GM21528 (cell line): ENCODE data around the gene P2RY8.
"Not testable (repeated sequence)": the region's sequence is repeated elsewhere in the genome, so short reads cannot be mapped to it uniquely, and the experiment has no call there.

Source experiments
- ATAC-seq: cut with Tn5 transposase; IDR thresholded peaks from one replicate; pipeline ENCODE4 v1.9.1; 2021; ENCODE audit warnings: mild to moderate bottlenecking, moderate library complexity; ENCODE audit not compliant: unreplicated experiment, low FRiP score

P2RY8 gene

DNA sequence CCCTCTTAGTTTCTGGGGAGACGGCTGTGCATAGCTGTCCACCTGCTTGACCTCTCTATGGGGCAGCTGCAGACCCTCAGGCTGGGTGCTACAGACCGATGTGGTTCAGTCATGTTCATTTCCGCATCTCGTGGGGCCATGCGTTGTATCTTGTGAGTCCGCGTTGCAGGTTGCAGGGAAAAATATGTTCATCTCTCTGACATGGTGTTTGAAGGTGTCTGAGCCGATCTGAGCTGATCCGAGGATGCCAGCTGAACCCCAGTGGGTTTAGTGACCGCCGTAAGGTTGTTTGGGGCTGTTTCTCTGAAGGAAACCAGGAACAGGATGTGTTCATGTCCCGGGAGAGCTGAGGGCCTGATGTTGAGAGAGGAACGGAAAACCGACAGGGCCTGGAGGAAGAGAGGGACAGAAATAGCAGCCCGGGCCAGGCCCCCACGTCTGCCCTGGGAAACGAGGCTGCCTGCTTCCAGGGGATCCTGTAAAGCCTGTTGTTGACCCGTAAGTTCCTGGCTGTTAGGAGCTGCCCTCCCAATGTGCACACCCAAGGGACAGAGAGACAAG, 9.8 kb upstream of the P2RY8 start:
- ATAC-seq = no peak

DNA sequence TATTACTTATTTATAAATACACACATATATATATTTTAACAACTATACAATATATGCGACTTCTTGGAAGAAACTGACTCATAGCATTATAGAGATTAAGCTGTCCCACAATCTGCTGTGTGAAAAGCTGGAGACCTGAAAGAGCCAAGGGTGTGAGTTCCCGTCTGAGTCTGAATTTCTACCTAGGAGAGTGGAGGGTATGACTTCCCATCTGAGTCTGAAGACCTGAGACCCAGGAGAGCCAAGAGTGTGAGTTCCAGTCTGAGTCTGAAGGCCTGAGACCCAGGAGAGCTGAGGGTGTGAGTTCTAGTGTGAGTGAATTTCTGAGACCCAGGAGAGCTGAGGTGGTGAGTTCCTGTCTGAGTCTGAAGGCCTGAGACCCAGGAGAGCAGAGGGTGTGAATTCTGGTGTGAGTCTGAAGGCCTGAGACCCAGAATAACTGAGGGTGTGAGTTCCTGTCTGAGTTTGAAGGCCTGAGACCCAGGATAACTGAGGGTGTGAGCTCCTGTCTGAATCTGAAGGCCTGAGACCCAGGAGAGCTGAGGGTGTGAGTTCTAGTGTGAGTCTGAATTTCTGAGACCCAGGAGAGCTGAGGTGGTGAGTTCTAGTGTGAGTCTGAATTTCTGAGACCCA, 8.9 kb upstream of the P2RY8 start:
- no peak for ATAC-seq

DNA sequence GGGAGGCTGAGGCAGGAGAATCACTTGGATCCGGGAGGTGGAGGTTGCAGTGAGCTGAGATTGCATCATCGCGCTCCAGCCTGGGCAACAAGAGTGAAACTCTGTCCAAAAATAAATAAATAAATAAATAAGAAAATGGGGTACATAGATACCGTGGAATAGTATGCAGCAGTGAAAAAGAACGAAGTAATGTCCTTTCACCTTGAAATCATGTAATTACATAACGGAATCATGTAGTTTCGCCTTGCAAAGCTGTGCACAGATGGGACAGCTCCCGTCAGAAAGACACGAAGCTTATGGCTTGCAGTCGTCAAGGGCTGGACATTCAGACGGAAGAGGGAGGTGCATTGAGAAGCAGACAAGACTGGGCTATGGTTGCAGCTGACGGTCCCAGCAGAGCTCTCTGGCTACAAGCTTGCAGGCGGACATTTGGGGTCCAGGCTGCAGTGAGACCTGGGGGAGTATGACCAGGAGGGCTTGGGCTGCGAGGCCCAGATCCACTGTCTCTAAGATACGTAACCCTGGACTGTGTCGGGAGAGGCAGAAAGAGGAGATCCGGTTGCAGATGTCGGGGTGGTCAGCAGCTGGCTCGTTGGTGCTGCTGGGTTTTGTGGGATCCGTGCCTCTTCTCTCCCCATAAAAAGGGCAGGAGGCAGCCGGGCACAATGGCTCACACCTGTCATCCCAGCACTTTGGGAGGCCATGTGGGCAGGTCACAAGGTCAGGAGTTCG, 6.2 kb upstream of the P2RY8 start:
- no peak for ATAC-seq

DNA sequence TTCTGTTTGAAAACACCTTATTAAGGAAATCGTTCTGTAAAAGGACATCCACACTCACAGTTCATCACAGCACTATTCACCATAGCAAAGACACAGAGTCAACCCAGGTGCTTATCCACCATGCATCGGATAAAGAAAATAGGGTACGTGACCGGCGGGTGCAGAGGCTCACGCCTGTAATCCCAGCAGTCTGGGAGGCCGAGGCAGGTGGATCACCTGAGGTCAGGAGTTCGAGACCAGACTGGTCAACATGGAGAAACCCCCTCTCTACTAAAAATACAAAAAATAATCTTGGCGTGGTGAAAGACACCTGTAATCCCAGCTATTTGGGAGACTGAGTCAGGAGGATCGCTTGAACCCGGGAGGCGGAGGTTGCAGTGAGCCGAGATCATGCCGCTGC, 2.2 kb upstream of the P2RY8 start:
- not testable (repeated sequence) for ATAC-seq

- not testable (repeated sequence) for ATAC-seq
Measured at GRCh38 chrX:1537716-1538090, 718 bp upstream of the P2RY8 start.

- ATAC-seq = no peak
Measured at GRCh38 chrX:1536712-1537030, 314 bp downstream of the P2RY8 start.

GRCh38 chrX:1535241-1536041, 1.5 kb downstream of the P2RY8 start:
- ATAC-seq = peak; percentile 22

- ATAC-seq = peak; percentile 26
Measured at GRCh38 chrX:1534301-1535168, 2.5 kb downstream of the P2RY8 start.

GRCh38 chrX:1533058-1533457, 3.9 kb downstream of the P2RY8 start:
- no peak for ATAC-seq

GRCh38 chrX:1531096-1531890, 5.7 kb downstream of the P2RY8 start:
- no peak for ATAC-seq

DNA sequence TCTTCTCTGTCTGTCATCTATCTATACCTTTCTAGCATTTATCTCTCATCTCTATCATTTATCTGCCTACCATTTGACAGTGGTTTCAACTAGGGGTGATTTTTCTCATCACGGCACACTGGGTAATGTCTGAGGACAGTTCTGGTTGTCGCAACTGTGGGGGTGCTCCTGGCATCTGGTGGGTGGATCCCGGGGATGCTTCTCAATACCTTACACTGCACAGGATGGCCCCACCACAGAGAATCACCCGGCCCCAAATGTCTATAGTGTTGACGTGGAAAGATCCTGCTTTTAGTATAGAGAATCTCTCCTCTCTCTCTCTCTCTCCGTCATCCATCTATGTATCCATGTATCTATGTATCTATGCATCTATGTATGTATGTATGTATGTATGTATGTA, 7.2 kb downstream of the P2RY8 start:
- no peak for ATAC-seq

DNA sequence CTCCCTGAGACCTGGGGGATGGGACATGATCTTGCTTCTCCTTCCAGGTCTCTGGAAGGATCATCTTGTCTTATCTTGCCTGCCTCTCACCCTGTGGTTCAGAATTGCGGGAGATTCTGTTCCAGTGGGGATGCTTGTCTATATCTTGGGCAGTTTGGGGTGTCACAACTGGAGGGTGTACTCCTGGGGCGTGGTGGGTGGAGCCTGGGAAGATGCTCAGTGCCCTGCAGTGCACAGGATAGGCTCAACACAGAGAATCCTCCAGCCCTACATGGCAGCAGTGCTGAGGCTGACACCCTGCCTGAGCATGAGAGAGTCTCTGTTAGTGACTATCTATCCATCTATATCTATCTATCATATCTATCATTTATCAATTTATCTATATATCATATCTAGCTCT, 7.7 kb downstream of the P2RY8 start:
- ATAC-seq = no peak

GRCh38 chrX:1528884-1529203, 8.1 kb downstream of the P2RY8 start:
- no peak for ATAC-seq

DNA sequence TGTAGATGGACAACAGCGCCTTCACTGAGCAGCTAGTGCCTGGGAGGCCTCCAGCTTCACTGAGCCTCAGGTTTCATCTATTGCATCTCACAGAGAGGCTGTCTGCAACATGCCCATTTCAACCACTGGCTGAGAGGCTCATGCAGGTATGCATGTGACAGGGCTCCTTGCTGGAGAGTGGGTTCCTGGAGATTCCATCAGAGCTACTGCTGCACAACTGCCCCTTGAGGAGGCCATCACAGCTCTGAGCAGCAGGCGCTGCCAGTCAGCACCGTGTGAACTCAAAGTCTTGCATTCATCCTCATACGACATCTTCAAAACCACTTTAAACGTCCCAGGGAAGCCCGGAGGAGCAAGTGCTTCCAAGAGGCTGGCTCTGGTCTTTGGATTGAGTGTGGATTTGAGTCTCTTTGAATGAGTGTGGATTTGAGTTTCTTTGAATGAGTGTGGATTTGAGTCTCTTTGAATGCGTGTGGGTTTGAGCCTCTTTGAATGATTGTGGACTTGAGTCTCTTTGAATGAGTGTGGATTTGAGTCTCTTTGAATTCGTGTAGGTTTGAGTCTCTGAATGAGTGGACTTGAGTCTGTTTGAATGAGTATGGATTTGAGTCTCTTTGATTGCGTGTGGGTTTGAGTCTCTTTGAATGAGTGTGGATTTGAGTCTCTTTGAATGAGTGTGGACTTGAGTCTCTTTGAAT, 8.7 kb downstream of the P2RY8 start:
- no peak for ATAC-seq

GRCh38 chrX:1527457-1527856, 9.5 kb downstream of the P2RY8 start:
- no peak for ATAC-seq

GRCh38 chrX:1526565-1526964, 10.4 kb downstream of the P2RY8 start:
- ATAC-seq = no peak

DNA sequence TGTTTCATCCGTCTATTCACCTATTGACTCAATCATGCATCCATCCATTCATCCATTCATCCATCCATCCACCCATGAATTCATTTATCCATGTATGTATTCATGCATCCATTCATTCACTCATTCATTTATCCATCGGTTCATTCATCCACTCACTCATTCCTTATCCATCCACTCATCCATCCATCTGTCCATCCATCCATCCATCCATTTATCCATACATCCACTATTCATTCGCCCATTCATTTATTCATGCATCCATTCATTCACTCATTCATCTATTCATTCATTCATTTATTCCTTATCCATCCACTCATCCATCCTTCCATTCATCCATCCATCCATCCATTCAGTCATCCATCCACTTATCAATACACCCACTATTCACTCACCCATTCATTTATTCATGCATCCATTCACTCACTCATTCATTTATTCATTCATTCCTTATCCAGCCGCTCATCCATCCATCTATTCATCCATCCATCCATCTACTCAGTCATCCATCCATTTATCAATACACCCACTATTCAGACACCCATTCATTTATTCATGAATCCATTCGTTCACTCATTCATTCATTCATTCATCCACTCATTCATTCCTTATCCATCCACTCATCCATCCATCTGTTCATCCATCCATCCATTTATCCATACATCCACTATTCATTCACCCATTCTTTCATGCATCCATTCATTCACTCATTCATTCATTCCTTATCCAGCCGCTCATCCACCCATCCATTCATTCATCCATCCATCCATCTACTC, 11.2 kb downstream of the P2RY8 start:
- no peak for ATAC-seq

DNA sequence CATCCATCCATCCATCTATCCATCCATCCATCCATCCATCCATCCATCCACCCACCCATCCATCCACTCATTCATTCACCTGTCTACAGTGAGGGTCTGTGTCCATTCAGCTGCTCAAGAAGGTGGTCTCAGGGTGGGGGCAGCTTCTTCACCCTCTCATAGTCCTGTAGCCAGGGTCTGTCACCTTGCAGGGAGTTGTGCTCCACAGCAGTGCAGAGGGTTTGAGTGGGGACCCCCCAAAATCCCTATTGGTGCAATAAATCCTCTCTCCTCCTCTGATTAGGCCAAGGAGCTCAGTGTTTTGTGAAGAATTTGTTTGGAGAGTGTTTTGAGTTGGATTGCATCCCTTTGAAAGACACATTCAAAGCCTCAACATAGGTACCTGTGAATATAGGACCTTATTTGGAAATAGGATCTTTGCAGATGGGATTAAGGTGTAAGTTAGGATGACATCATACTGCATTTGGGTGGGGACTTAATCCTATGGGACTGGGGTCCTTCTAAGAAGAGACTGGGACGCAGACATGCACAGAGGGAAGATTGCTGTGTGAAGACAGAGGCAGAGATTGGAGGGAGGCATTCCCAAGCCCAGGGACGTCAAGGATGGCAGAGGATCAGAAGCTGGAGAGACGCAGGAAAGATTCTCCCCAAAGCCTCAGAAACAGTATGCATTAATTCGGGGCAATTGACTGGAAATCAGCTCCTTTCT, 12.0 kb downstream of the P2RY8 start:
- no peak for ATAC-seq
